C4-2B (cell line): ENCODE data around the gene RPS24.

ENCODE experiments used
- CTCF ChIP-seq: fragments of 450-650 bp; conservative IDR thresholded peaks from 2 replicates; pipeline ENCODE4 v1.5.1; 2017; ENCODE audit warnings: mild to moderate bottlenecking
- ZFX ChIP-seq: fragments of 450-650 bp; IDR thresholded peaks from 2 replicates; pipeline ENCODE4 v1.6.1; 2017

GRCh38 chr10:78000956-78001472 lies 32.6 kb upstream of the RPS24 start:
- TF ChIP-seq CTCF (no peak), ZFX (no peak)
